ENCODE results near the gene THAP11. TPM values are rescaled to one million over a fixed set of nuclear protein-coding genes. Genes with fewer than 3 reads are reported as not detected.

The THAP11 gene
- polyA plus RNA-seq, 1 of the 3 experiments (the other 2 are of a cell fraction) = 34.8 TPM

- H2AFZ ChIP-seq (ENCODE audit: low read depth) = peak overlapping the region; percentile 96
- POLR2A ChIA-PET = interaction anchor here (0.5 to 1.4 kb wide), 10 partner anchors 9 to 1535 kb away, joined by 3 to 6 read pairs (median 4); partner anchors contain the start of genes ACD and NUTF2
- no peak for DNase-seq
- peaks cover 37% of the 10 kb centered on the region for H3K79me2 ChIP-seq (ENCODE audit: insufficient read depth)
- peak; percentile 12; the same call in 1 of the 2 replicates for TF ChIP-seq SMC3 (IDR thresholded peaks at IDR 0.05; ENCODE audit: low read depth, low read length)
- no peak for TF ChIP-seq TCF12 (IDR thresholded peaks at IDR 0.05)
- TF ChIP-seq NFIC (IDR thresholded peaks at IDR 0.05; ENCODE audit: borderline replicate concordance) = no peak
- TF ChIP-seq RAD21 (IDR thresholded peaks at IDR 0.05; ENCODE audit: low read length) = peak; percentile 17; the same call in 1 of the 2 replicates
- TF ChIP-seq EP300 (IDR thresholded peaks at IDR 0.05; ENCODE audit: borderline replicate concordance in 1 of 2, low read depth in 1 of 2, low read length in 1 of 2) = no peak
- peak; percentile 35 for TF ChIP-seq CTCF (IDR thresholded peaks at IDR 0.05)
- TF ChIP-seq POLR2AphosphoS5 (IDR thresholded peaks at IDR 0.05; ENCODE audit: low read depth, low read length) = no peak
- peak overlapping the region; percentile 81 for H3K4me2 ChIP-seq
- H3K27ac ChIP-seq (ENCODE audit: low read depth in 2 of 2, low read length in 1 of 2) = peak overlapping the region; percentile 76 to 81; a peak in 3 of 4 replicates
- H3K27me3 ChIP-seq (ENCODE audit: insufficient read depth) = no peaks in the 10 kb centered on the region
- no peaks in the 10 kb centered on the region for H3K9me2 ChIP-seq
- 26% methylated on average over 17 of the region's 24 CpGs for WGBS (ENCODE audit: low lambda C conversion rate)
- no peaks in the 10 kb centered on the region for H3K9me3 ChIP-seq
- H3F3A ChIP-seq (replicated peaks; ENCODE audit: insufficient read depth) = no peaks in the 10 kb centered on the region
- H4K20me1 ChIP-seq (ENCODE audit: insufficient read depth) = no peaks in the 10 kb centered on the region; the same call in 1 of the 2 replicates
- peaks cover 0 to 11% of the 10 kb centered on the region in 2 experiments; a peak in 1 of 4 replicates for H3K4me1 ChIP-seq (ENCODE audit: control insufficient read depth in 1 of 2, insufficient read depth in 2 of 2, low read depth in 1 of 2, low read length in 1 of 2)
- CTCF ChIA-PET = interaction anchor here (0.7 to 2.6 kb wide), 12 partner anchors 9 to 314 kb away, joined by 3 to 40 read pairs (median 4); partner anchors contain the start of gene RIPOR1
- H3K4me3 ChIP-seq (ENCODE audit: low read depth in 2 of 2, low read length in 1 of 2) = peak overlapping the region; percentile 73 to 83
- peaks cover 8% of the 10 kb centered on the region in 2 experiments for H3K36me3 ChIP-seq (replicated peaks in 1 of 2; ENCODE audit: control insufficient read depth in 1 of 2, insufficient read depth in 2 of 2, low read length in 1 of 2)
- peak overlapping the region; percentile 71 for H3K9ac ChIP-seq
Observed at GRCh38 chr16:67807148-67807682, 34.9 kb upstream of the THAP11 start.

- Histone ChIP-seq H3K4me3 (ENCODE audit: low read depth in 2 of 2, low read length in 1 of 2) (no peak overlapping the region), H3F3A (replicated peaks; ENCODE audit: insufficient read depth) (no peaks in the 10 kb centered on the region), H3K4me2 (no peak overlapping the region), H3K27ac (ENCODE audit: low read depth in 2 of 2, low read length in 1 of 2) (no peak overlapping the region), H3K9ac (no peak overlapping the region), H3K9me2 (no peaks in the 10 kb centered on the region), H3K27me3 (ENCODE audit: insufficient read depth) (no peaks in the 10 kb centered on the region), H2AFZ (ENCODE audit: low read depth) (no peak overlapping the region), H3K9me3 (no peaks in the 10 kb centered on the region), H3K4me1 (ENCODE audit: control insufficient read depth in 1 of 2, insufficient read depth in 2 of 2, low read depth in 1 of 2, low read length in 1 of 2) (peaks cover 0 to 3% of the 10 kb centered on the region in 2 experiments; a peak in 1 of 4 replicates), H3K79me2 (ENCODE audit: insufficient read depth) (no peaks in the 10 kb centered on the region), H4K20me1 (ENCODE audit: insufficient read depth) (no peaks in the 10 kb centered on the region), H3K36me3 (replicated peaks in 1 of 2; ENCODE audit: control insufficient read depth in 1 of 2, insufficient read depth in 2 of 2, low read length in 1 of 2) (no peaks in the 10 kb centered on the region)
- CTCF ChIA-PET = interaction anchor here (2.1 kb wide), 1 partner anchor 229 kb away, joined by 5 read pairs; no protein-coding TSS in a partner anchor
- POLR2A ChIA-PET = no interaction called here
- DNase-seq = no peak
- WGBS (ENCODE audit: low lambda C conversion rate) = 86% methylated on average over 1 of the region's 1 CpG
- TF ChIP-seq IRF3 (IDR thresholded peaks at IDR 0.05; ENCODE audit: low read depth, low read length) (no peak), FOXJ3 (CRISPR knock-in tag; IDR thresholded peaks at IDR 0.05) (no peak), JUND (IDR thresholded peaks at IDR 0.05) (no peak), MXI1 (IDR thresholded peaks at IDR 0.05; ENCODE audit: low read depth, low read length) (no peak), USF2 (IDR thresholded peaks at IDR 0.05; ENCODE audit: borderline replicate concordance, low read depth, low read length) (no peak), TAF1 (IDR thresholded peaks at IDR 0.05; ENCODE audit: borderline replicate concordance, low read depth, low read length) (no peak), PBX3 (IDR thresholded peaks at IDR 0.05) (no peak), SMC3 (IDR thresholded peaks at IDR 0.05; ENCODE audit: low read depth, low read length) (no peak), RAD21 (IDR thresholded peaks at IDR 0.05; ENCODE audit: low read length) (no peak)
Observed at GRCh38 chr16:67811899-67812298, 30.2 kb upstream of the THAP11 start.
